Common myeloid progenitor, CD34-positive (primary cell): Measurements from ENCODE around the gene CMTM8.
"Not testable (repeated sequence)": the region's sequence is repeated elsewhere in the genome, so short reads cannot be mapped to it uniquely, and the experiment has no call there.

ENCODE experiments used
- CTCF ChIA-PET: fragments of 350-600 bp; sonication (Branson Sonifier 250); formaldehyde crosslinking; loops from one replicate; lab custom pipeline; 2021; ENCODE audit warnings: antibody characterized with exemption; lab: Charles Lee
- POLR2A ChIA-PET: fragments of 350-600 bp; sonication (Branson Sonifier 250); formaldehyde crosslinking; loops from one replicate; lab custom pipeline; 2021; ENCODE audit warnings: antibody characterized with exemption; lab: Charles Lee
- DNase-seq, 3 donors: peaks; one replicate each; pipeline versions ENCODE4 v3.0.0 to v3.0.0-alpha.2; 2013
- H3K27ac ChIP-seq, 2 experiments: 1 replicate in 1 of 2; 2 replicates in 1 of 2; pipeline ENCODE4 v1.7.0; 2013; ENCODE audit warnings: inconsistent platforms in 2 of 2, low read length in 2 of 2, mild to moderate bottlenecking in 2 of 2, low read depth in 1 of 2, moderate library complexity in 1 of 2; ENCODE audit not compliant: severe bottlenecking in 2 of 2, insufficient read depth in 1 of 2, poor library complexity in 1 of 2
- H3K27me3 ChIP-seq, 5 experiments: replicated peaks in 2 of 5; 1 replicate in 3 of 5; 2 replicates in 2 of 5; pipeline versions ENCODE4 v1.6.1 to v1.7.0; 2013; ENCODE audit warnings: low read length in 4 of 5, mild to moderate bottlenecking in 2 of 5, moderate library complexity in 2 of 5, inconsistent platforms in 1 of 5; ENCODE audit not compliant: insufficient read depth in 5 of 5, control insufficient read depth in 4 of 5
- H3K36me3 ChIP-seq, 4 experiments: 1 replicate in 2 of 4; 2 replicates in 2 of 4; pipeline versions ENCODE4 v1.6.1 to v1.7.0; 2013; ENCODE audit warnings: low read length in 3 of 4, control low read depth in 1 of 4, mild to moderate bottlenecking in 1 of 4; ENCODE audit not compliant: control insufficient read depth in 4 of 4, insufficient read depth in 4 of 4
- H3K4me1 ChIP-seq, 4 experiments: 1 replicate in 3 of 4; 2 replicates in 1 of 4; pipeline versions ENCODE4 v1.6.1 to v1.7.1; 2013; ENCODE audit warnings: low read length in 3 of 4, mild to moderate bottlenecking in 3 of 4, control low read depth in 1 of 4, inconsistent platforms in 1 of 4, moderate library complexity in 1 of 4; ENCODE audit not compliant: control insufficient read depth in 4 of 4, insufficient read depth in 4 of 4; ENCODE audit errors: control extremely low read depth in 1 of 4
- H3K4me3 ChIP-seq, 7 experiments: 1 replicate in 4 of 7; 2 replicates in 3 of 7; pipeline versions ENCODE4 v1.5.1 to v1.7.0; 2013; ENCODE audit warnings: mild to moderate bottlenecking in 7 of 7, low read length in 6 of 7, moderate library complexity in 6 of 7, inconsistent platforms in 2 of 7, low read depth in 2 of 7, control low read depth in 1 of 7; ENCODE audit not compliant: insufficient read depth in 4 of 7, control insufficient read depth in 1 of 7; ENCODE audit errors: extremely low read depth in 1 of 7
- H3K9me3 ChIP-seq, 5 experiments: 1 replicate in 4 of 5; 2 replicates in 1 of 5; pipeline versions ENCODE4 v1.6.1 to v1.7.1; 2013; ENCODE audit warnings: low read length in 4 of 5, mild to moderate bottlenecking in 2 of 5, inconsistent platforms in 1 of 5, low read depth in 1 of 5, moderate library complexity in 1 of 5; ENCODE audit not compliant: control insufficient read depth in 4 of 5, insufficient read depth in 2 of 5; ENCODE audit errors: control extremely low read depth in 1 of 5
- WGBS: methylation state at CpG from one replicate; pipeline ENCODE4 v1.1.5; 2013; ENCODE audit not compliant: insufficient coverage; 5-methylcytosine and 5-hydroxymethylcytosine counted together

The CMTM8 gene

GRCh38 chr3:32228743-32229142 lies 9.7 kb upstream of the CMTM8 start:
- 96% methylated on average over 3 of the region's 4 CpGs for WGBS
- DNase-seq, H3K27ac ChIP-seq, H3K9me3 ChIP-seq, H3K36me3 ChIP-seq, POLR2A ChIA-PET, H3K4me3 ChIP-seq, H3K27me3 ChIP-seq, H3K4me1 ChIP-seq: not testable (repeated sequence)
- CTCF ChIA-PET: interaction anchor here (4.1 kb wide), 1 partner anchor 12 kb away, joined by 17 read pairs; no protein-coding TSS in a partner anchor

DNA sequence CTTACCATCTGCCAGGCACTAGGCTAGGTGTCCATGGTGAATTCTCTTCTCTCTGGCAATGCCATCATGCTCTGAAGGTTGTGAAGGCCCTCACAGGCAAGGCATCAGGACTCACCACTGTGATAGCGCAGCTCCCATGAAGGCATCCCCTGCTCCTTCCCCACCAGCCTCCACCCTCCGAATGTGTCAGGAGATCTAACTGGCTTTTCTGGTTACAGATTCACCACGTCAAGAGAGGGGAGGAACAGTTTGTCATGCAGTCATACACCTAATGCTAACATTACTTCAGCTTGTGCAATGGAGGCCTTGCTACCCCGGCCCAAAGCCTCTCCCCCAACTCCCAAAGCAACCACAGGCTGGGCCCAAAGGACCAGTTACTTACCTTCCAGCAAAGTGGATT lies 8.9 kb upstream of the CMTM8 start:
- no peaks in the 10 kb centered on the region for H3K36me3 ChIP-seq
- POLR2A ChIA-PET: no interaction called here
- H3K27me3 ChIP-seq: no peaks in the 10 kb centered on the region
- 100% methylated on average over 2 of the region's 4 CpGs for WGBS
- no peak for DNase-seq
- CTCF ChIA-PET: interaction anchor here (4.1 kb wide), 1 partner anchor 11 kb away, joined by 17 read pairs; no protein-coding TSS in a partner anchor
- no peak overlapping the region for H3K27ac ChIP-seq
- no peaks in the 10 kb centered on the region for H3K4me1 ChIP-seq
- H3K9me3 ChIP-seq: no peaks in the 10 kb centered on the region
- H3K4me3 ChIP-seq: no peak overlapping the region

- CTCF ChIA-PET: interaction anchor here (0.7 to 2.0 kb wide), 5 partner anchors 13 to 62 kb away, joined by 3 to 8 read pairs (median 5); no protein-coding TSS in a partner anchor
- DNase-seq: no peak
- Histone ChIP-seq H3K9me3 (peaks cover 0 to 7% (median 4%) of the 10 kb centered on the region in 5 experiments), H3K27me3 (no peaks in the 10 kb centered on the region), H3K4me1 (peaks cover 0 to 24% (median 23%) of the 10 kb centered on the region in 4 experiments), H3K27ac (no peak overlapping the region), H3K4me3 (no peak overlapping the region), H3K36me3 (no peaks in the 10 kb centered on the region)
- POLR2A ChIA-PET: no interaction called here
These were observed 2.1 kb upstream of the CMTM8 start for GRCh38 chr3:32236377-32236776.

GRCh38 chr3:32237670-32238452 lies 619 bp upstream of the CMTM8 start:
- CTCF ChIA-PET: interaction anchor here (1.3 to 3.1 kb wide), 4 partner anchors 33 to 97 kb away, joined by 3 to 15 read pairs (median 10); no protein-coding TSS in a partner anchor
- Histone ChIP-seq H3K9me3 (peaks cover 0 to 7% (median 4%) of the 10 kb centered on the region in 5 experiments), H3K4me3 (peak overlapping the region; percentile 43 to 83 (median 74)), H3K27ac (no peak overlapping the region), H3K27me3 (no peaks in the 10 kb centered on the region), H3K4me1 (peaks cover 0 to 24% (median 23%) of the 10 kb centered on the region in 4 experiments), H3K36me3 (no peaks in the 10 kb centered on the region)
- 3% methylated on average over 48 of the region's 49 CpGs for WGBS
- peak; percentile 54 to 74 (median 57) for DNase-seq
- POLR2A ChIA-PET: no interaction called here

DNA sequence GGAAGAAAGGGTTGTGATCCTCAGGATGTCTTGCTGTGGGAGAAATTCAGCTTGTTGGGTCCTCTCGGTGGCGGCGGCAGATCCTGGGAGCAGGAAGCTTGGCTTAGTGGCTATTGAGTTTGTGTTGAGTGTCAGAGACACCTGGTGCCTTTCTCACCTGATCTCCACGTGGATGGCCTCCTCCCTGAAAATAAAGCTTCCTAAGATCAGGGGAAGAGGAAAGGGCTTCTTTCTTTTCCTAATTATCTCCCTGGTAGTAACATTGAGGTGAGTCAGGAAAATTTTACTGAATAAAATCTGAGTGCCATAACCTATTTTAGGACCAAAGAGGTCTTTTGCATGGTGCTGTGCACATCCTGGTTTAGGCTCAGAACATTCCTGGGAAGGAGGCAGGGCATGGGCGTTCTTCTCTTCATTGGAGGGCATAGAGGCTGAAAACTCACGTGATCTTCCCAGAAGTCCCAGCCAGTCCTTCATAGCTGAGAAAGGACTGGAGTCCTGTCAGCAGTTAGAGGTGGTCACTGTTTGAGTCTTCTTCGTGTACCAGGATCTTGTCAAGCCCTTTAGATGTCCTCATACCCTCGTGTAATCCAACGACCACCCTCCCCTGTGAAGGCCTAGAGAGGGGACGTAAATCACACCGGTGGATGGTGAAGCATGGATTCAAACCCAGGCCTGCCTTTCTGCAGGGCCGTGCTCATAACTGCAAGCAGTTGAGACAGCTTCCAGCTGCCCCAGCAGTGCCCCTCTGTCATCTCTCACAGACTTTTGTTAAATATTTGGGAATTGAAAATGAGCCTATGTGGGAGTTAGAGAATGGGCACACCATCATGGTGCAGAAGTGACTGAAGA lies 1.1 kb downstream of the CMTM8 start:
- Histone ChIP-seq H3K27ac (no peak overlapping the region), H3K4me1 (peaks cover 0 to 24% (median 23%) of the 10 kb centered on the region in 4 experiments), H3K27me3 (no peaks in the 10 kb centered on the region), H3K36me3 (no peaks in the 10 kb centered on the region), H3K4me3 (peak overlapping the region; percentile 43 to 83 (median 74)), H3K9me3 (peaks cover 0 to 7% (median 4%) of the 10 kb centered on the region in 5 experiments)
- DNase-seq: no peak
- POLR2A ChIA-PET: no interaction called here
- 39% methylated on average over 5 of the region's 12 CpGs for WGBS
- CTCF ChIA-PET: interaction anchor here (0.8 to 4.2 kb wide), 23 partner anchors 9 to 137 kb away, joined by 3 to 43 read pairs (median 5); no protein-coding TSS in a partner anchor

- peaks cover 0 to 28% (median 24%) of the 10 kb centered on the region in 4 experiments for H3K4me1 ChIP-seq
- CTCF ChIA-PET: interaction anchor here (0.6 to 4.2 kb wide), 26 partner anchors 10 to 531 kb away, joined by 3 to 43 read pairs (median 4); no protein-coding TSS in a partner anchor
- WGBS: 52% methylated on average over 4 of the region's 6 CpGs
- H3K4me3 ChIP-seq: peak overlapping the region in 2 of 7 experiments; percentile 74 to 82
- H3K27me3 ChIP-seq: no peaks in the 10 kb centered on the region
- POLR2A ChIA-PET: no interaction called here
- no peaks in the 10 kb centered on the region for H3K36me3 ChIP-seq
- H3K9me3 ChIP-seq: peaks cover 0 to 7% (median 4%) of the 10 kb centered on the region in 5 experiments
- DNase-seq: peak; percentile 71 to 83 (median 82)
- H3K27ac ChIP-seq: no peak overlapping the region
These were observed 1.7 kb downstream of the CMTM8 start for GRCh38 chr3:32240159-32240545.
